Stimulated activated CD4-positive, alpha-beta T cell treated with anti-CD3 and anti-CD28 coated beads, TNF-alpha, amount 100 ng/mL, for 24 hours (primary cell): ENCODE measurements around the gene COL1A1.
A peak's percentile ranks its signal among the peaks of the same experiment; 100 is the strongest.

ENCODE experiments used
- DNase-seq, 3 experiments: peaks; one replicate each; pipeline ENCODE4 v3.0.0-alpha.2; 2020; ENCODE audit warnings: low read depth in 3 of 3

COL1A1 gene

DNA sequence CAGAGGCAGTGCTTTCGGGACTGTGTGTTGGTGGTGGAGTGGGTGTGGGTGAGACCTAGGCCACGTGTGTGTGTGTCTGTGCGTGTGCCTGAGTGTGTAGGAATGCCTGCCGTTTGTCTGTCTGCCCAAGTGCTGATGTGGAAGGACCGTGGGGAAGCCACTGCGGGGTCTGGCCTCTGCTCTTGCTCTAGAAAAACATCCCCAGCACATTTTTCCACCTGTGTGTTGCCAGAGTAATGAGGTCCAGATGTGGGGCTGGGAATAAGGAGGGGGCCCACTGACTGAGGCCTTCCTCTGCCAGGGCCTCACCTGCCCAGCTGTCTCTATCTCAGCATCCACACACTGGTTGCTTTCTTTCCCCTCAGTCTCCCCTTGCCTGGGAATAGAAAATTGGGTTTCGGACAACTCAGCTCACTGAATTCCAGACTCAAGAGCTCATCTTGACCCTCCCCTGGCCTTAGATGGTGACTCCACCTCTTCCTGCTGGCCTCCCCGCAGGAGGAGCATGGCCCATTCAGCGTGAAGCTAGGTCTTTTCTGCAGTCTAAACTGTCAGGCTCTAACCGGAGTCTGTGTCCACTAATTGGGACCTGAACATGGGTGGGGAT is 28.0 kb downstream of the COL1A1 start:
- no peak for DNase-seq

DNA sequence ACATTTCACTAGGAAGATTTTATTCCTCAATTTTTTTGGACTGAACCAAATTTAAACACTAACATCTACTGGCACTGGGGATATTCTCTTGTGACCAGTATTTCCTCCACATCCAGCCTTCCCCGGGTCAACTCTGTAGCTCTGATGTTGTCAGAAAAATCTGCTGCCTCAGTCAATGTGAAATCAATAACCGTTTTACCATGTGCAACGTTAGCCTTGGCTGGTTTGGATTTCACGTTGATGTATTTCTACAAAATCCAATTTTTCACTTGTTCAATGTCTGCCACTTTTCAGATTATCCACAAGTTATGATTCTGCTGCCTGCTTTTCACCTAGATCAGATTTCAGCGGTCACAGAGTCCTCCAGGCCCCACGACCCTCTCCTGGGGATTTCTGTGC is 28.5 kb downstream of the COL1A1 start:
- no peak for DNase-seq

DNA sequence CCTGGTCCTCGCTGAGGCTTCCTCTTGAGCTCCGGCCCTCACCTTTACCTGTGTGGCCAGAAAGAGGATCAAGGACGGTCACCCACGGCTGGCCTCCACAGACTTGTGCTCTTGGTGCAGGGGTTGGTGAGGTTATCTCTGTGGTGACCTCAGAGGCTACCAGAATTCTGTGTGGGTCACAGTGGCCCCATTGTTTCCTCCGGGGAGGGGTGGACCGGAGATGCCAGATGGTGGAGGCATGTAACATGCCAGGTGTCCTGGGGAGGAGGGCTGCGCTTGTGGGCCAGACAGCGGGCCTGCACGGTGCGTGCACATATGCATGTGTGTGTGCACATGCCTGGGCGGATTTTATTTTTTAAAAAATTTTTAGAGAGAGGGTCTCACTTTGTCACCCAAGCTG is 29.3 kb downstream of the COL1A1 start:
- DNase-seq = no peak

DNA sequence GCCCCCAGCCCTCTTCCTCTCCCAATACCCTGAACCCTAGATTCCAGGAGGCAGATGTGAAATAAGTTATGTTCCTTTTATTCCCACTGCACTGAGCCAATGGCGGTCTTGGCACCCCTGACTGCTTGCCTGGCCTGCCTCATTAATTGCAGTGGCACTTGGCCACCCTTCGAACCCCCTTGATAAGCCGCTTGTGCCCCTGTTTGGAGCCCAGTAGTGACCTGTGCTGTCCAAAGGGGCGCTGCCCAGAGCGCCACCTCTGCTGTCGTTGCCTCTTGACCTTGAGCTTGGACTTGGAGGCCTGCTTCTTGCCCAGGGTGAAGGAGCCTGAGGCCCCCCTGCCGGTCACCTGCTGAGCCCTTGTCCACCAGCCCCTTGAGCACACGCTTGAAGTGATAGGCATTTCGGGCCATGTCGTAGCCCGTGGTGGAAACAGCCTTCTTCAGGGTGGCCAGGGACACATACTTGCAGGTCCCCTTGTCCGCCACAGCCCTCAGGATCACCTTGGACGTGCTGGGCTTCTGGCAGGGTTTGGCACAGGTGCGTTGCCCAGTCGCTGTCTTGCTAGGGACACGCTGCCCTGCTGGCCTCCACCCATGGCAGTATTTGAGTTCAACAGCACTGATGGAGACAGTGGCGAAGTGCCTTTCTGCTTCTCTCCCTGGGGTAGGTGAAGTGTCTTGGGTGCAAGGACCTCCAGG is 29.9 kb downstream of the COL1A1 start:
- DNase-seq = no peak

DNA sequence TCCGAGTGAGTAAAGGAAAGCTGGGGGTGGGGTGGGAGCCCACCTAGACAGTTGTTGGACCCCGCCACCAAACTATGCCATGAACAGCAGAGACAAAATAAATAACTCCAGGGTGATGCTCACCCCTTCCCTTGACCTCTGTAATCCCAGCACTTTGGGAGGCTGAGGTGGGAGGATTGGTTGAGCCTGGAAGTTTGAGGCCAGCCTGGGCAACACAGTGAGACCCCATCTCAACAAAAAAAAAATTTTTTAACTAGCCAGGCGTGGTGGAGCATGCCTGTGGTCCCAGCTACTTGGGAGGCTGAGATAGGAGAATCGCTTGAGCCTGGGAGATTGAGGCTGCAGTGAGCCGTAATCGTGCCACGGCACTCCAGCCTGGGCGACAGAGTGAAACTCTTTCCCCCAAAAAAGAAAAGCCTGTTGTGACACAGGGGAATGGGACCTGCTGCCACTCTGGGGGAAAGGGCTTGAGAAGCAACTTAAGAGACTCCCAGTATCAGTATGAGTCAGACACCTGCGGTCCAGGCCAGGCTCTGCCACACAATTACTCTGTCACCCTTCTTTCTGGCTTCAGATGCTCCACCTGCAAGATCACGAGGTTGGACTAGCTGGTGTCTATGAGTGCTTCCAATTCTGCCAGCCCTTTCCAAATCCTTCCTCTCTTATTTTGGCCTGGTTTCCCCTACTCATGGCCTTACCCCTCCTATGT is 30.6 kb downstream of the COL1A1 start:
- no peak for DNase-seq

DNA sequence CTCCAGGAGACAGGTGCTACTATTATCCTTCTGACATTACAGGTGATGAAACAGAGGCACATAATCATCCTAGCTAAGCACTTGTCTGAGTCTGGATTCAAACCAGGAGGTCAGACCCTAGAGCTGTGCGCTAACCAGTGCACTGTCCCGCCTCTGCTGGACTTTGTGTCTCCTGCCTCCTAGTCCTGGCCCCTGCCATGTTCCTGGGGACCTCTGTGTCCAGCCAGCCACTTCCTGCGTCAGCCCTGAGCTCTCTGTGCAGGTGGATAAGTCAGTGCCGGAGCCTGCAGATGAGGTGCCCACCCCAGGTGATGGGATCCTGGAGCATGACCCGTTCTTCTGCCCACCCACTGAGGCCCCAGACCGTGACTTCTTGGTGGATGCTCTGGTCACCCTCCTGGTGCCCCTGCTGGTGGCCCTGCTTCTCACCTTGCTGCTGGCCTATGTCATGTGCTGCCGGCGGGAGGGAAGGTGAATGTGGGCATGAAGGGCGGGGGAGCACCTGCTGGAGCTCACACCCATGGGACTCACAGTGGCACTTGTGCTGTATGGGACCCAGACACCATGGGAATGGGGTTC is 31.5 kb downstream of the COL1A1 start:
- DNase-seq = no peak

DNA sequence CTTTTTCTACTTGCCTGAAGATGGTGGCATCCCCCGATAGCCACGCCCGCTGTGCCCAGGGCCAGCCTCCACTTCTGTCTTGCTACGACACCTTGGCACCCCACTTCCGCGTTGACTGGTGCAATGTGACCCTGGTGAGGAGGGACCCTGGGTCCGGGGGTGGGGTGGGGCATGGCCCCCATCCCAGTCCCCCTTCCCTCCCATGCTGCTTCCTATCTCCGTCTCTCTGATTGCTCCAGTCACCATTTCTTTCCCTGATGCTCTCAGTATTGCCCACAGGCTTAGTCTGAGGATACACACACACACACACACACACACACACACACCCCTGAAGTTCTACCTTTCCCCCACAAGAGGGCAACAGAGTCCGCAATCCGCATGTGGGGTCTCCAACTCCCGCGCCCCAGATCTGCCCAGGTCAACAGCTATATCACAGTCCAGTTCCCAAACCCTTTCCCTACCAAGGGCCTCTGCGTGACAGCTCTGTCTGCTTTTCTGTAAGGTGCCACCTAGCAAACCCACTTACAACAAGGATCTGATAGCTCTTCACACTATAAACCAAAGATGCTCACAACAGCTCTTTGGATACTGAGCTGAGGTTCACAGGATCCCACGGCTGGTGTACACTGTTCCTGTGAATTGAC is 32.2 kb downstream of the COL1A1 start:
- DNase-seq = peak in 1 of 3 experiments; percentile 43

DNA sequence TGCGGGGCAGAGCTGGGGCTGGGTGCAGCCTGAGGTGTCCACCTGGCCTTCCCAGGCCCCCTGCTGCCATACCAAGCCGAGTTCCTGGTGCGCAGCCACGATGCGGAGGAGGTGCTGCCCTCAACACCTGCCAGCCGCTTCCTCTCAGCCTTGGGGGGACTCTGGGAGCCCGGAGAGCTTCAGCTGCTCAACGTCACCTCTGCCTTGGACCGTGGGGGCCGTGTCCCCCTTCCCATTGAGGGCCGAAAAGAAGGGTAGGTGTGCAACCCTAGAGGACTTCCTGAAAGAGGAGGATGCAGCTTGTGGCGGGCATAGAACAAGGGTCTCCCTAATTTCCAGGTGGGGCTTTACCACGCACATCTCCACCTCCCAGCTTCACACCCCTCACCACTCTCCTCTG is 33.1 kb downstream of the COL1A1 start:
- no peak for DNase-seq

DNA sequence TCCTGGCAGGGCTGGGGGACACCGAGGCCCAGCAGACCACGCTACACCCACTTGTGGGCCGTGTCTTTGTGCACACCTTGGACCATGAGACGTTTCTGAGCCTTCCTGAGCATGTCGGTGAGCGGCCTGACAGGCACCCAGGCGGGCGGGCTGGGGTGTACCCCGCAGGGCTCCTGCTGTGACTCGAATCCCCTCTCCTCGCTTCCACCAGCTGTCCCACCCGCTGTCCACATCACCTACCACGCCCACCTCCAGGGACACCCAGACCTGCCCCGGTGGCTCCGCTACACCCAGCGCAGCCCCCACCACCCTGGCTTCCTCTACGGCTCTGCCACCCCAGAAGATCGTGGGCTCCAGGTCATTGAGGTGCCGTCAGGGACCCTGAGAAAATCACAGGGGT is 34.1 kb downstream of the COL1A1 start:
- DNase-seq = no peak

DNA sequence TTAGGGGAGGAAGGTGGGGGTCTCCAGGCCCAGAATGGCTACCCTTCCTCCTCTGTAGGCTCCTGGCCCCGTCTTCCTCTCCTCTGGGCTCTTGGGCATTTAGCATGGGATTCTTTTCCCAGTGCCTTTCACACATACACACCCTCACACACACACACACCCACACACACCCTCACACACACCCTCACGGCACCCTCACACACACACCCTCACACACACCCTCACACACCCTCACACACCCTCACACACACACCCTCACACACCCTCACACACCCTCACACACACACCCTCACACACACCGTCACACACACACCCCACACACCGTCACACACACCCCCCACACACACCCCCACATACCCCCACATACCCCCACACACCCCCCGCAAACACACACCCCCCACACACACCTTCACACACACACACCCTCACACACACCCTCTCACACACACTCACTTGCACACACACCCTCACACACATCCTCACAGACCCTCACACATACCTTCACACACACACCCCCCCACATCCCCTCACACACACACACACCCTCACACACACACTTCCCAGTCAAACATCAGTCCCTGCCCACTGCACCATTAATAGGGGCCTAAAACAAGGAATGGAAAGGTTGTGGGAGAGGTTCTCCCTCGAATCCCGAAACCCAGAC is 34.8 kb downstream of the COL1A1 start:
- no peak for DNase-seq

DNA sequence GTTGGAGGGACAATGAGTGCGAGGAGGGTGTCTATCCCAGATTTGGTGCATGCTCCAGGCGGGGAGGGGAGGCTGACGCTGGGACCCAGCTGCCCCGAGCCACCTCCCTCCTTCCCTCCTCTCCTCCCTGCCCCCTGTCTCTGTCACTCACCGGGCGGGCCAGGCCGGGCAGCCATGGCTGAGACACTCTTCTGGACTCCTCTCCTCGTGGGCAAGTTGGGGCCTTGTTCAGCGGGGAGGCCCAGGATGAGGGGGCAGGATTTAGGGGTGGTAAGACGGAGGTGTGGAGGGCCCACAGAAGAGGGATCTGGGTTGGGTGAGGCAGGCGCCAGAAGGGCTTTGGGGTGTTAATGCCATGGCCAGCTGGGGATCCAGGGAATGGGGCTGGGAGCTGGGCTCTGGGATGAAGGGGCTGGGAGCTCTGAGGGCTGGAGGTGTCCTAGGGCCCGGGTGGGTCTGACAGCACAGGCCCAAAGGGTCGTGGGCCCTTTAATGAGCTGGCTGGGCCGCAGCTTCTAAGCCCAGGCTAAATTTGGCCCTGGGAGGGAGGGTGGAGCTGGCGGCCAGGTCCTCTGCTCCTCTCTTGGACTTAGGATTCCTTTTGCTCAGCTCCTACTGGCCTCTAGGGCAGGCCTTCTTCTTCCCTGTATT is 35.4 kb downstream of the COL1A1 start, which contains the start of gene SGCA:
Gene SGCA, plus strand, starts transcription at position 139 of the 651 bp plus-strand sequence. Its CDS starts 36 bp downstream, at position 175.
- no peak for DNase-seq

DNA sequence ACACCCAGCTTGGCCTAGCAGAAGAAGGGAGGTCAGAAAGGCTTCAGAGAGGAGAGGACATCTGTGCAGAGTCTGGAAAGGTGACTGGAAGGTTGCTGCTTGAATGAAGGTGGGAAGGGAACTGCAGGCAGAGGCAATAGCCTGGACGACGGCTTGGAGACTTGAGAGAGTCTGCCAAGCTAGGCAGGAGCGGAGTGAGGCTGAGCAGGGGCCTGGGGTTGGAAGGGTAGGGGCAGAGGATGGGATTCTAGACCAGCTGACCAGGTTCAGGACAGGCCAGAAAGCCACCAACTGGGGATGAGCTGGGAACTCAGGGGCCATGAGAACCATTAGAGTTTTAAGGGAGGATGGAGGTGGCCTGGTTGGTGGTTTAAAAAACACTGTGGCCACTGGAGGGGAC is 36.0 kb downstream of the COL1A1 start:
- DNase-seq = no peak

DNA sequence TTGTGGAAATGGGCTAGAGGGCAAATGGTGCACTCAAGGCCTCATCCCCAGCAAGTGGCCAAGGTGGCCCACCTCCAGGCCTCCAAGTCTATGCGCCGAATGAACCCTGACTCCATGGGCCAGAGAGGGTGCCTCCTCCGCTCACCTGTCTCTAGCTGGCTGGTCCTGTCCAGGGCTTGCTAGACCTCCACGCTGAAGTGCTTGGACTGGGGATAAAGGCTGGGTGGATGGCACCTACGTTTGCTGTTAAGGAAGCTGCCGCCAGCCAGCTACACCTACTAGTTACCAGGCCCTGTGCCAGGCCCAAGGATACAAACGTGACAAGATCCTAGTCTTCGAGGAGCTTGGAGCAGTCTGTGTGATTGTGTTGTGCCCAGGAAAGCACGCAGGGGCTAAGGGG is 36.4 kb downstream of the COL1A1 start:
- DNase-seq = no peak

DNA sequence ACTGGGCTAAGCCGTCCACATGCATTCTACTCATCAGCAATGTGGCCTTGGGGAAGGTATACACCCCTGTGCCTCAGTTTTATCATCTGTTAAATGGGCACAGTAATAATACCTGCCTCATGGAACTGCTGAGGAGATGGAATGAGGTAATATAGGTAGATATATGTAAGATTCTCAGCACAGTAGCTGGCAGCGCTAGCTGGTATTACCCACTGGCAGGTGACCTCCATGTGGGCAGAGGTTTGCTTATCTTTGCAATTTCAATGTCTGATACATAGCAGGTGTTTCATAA is 36.8 kb downstream of the COL1A1 start:
- no peak for DNase-seq

DNA sequence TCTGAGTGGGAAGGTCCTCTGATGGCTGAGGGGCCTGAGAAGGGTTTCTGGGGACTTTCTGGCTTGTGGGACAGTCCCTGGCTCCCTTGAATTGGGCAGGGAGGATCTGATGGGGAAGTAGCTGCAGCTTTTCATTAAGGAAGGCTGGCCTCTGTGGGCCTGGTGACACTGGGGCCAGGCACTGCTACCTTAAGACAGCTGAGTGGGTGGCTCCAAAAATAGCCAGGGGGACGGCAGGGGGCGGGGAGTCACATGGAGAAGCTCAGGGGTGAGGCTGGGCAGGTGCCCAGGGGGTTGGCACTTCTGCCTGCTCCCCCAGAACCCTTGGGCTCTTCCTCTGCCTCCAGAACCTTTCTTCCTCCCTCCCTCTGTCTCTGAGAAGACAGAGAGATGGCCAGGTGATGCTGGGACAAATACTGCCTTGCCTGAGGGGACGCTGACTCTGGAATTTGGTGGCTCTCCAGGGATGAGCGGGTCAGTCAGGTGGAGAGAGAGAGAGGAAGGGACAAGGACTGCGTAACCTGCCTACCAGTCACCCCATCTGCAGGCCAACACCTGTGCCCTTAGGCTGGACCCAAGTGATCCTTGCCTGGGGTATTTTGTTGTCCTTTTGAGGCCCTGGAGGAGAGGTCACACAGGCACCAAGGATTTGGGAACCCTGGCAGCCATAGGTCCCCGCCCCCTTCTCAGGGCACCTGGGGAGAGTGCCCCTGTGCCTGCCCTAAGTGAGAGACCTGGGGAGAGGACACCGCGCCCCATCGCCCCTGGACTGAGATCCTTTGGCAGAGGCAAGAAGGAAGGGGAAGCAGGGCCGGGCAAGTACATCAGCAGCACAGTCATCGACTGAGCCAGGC is 37.4 kb downstream of the COL1A1 start:
- DNase-seq = no peak

DNA sequence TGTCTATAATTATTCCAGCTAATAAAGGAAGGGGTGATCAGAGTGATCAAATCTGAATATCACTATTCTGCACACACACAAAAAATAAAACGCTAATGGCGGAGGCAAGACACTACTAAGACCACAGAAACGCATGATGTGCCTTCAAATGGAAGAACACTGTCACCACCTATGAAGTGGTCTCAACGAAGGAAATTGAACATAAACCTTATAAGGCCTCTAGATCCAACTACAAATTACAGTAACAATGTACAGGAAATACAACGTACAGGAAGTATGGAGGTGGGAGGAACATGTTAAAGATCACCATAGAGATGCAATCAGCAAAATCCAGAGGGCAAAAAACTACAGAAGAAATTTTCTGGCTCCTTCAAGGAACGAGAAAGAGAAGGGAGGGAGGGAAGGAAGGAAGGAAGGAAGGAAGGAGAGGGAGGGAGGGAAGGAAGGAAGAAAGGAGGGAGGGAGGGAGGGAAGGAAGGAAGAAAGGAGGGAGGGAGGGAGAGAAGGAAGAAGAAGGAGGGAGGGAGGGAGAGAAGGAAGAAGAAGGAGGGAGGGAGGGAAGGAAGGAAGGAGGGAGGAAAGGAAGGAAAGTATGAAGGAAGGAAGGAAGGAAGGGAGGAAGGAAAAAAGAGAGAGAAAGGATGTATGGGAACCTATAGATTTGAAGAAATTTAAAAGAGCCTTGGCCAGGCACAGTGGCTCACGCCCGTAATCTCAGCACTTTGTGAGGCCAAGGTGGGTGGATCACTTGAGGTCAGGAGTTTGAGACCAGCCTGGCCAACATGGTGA is 38.8 kb downstream of the COL1A1 start:
- DNase-seq = no peak

DNA sequence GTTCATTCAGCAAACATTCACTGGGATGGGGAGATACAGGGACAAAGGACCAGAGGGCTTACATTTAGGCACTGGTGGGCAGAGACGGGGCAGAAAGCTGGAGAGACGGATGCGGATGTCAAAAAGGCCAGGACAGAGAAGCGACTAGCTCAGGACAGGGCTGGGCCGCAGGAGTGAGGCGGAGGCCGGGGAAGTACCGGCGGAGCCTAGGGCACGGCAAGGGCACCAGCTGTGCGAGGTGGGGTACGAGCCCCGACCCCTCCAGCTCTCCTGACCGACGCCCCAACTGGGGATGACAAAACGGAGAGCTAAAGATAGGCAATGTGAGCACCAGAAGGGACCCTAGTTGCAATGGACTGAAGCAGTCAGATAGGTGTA is 39.5 kb downstream of the COL1A1 start:
- DNase-seq = no peak

DNA sequence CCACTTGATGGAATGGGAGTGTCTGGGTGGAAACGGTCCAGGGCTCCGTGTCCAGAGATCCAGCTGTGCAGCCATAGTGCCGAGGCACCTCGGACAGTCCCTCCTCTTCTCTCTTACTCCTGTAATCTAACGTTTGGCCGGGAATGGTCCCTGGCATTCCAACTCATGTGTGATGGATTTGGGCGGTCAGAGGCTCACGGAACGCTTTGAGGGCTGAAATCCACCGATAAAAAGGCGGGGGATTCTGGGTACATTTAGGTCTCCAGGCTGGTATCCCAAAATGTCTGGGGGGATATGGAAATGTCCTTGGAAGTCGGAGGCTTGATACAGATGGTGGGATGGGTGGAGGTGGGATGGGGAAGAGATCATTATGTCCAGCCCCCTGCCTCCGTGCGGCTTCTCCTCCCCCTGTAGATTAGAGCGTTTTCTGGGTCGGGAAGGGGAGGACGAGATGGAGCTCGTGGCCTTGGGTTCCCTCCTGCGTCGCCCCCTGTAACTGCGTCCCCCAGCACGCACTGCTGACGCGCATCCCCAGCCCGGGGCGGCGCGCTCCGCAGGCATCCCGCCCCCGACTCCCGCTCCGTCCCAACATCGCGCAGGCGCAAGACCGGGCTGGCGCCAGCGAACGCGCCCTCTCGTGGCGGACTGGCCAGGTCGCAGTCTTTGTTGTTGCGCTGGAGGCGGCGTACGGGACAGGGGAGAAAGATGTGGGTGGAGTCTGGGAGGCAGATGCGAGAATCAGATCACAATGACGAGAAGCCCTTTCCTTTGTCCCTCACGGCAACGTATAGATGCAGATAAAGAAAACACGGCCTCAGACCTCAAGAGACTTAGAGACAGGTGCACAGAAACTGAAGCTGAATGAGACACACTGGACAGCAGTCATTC is 40.2 kb downstream of the COL1A1 start:
- peak; percentile 92 to 95 (median 92) for DNase-seq

DNA sequence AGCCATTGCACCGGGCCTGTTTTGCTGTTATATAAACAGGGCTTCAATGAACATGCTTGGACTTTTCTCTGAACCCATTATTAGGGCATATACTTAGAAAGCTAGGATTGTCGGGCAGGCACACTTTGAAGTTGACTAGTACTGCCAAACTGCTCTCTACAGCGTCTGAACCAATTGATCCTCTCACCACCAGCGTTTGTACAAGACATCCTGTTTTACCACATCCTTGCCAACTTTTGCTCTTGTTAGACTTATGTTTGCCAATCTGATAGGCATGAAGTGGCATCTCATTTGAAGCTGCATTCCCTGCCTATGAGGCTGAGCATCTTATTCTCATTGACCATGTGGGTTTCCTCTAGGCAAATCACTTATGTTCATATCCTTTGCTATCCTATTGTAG is 43.5 kb downstream of the COL1A1 start:
- no peak for DNase-seq
